OCI-LY1 (cell line): Measurements from ENCODE around the gene EFR3B.

Source experiments
- H2AFZ ChIP-seq: fragments of 200-600 bp; sonication (generic), shearing (Covaris generic); 2 replicates; pipeline ENCODE4 v1.6.0; 2014; ENCODE audit warnings: antibody characterized with exemption, mild to moderate bottlenecking, low read length
- H3F3A ChIP-seq: fragments of 200-600 bp; sonication (generic), shearing (Covaris generic); 2 replicates; pipeline ENCODE4 v1.6.0; 2014; ENCODE audit warnings: mild to moderate bottlenecking, antibody characterized with exemption, low read length, moderate library complexity; ENCODE audit not compliant: insufficient read depth
- H3K27ac ChIP-seq: fragments of 200-600 bp; sonication (generic); 2 replicates; pipeline ENCODE4 v1.5.1; 2014; ENCODE audit warnings: low read length, mixed run types, mild to moderate bottlenecking, low read depth; ENCODE audit not compliant: poor library complexity, severe bottlenecking
- H3K27me3 ChIP-seq: fragments of 200-600 bp; sonication (generic); 2 replicates; pipeline ENCODE4 v1.6.0; 2014; ENCODE audit warnings: antibody characterized with exemption, mild to moderate bottlenecking, low read length, moderate library complexity; ENCODE audit not compliant: insufficient read depth
- H3K36me3 ChIP-seq: fragments of 200-600 bp; sonication (generic); 2 replicates; pipeline ENCODE4 v1.6.1; 2014; ENCODE audit warnings: mild to moderate bottlenecking, antibody characterized with exemption, low read length, moderate library complexity, mixed read lengths; ENCODE audit not compliant: insufficient read depth
- H3K4me1 ChIP-seq: fragments of 200-600 bp; sonication (generic); 2 replicates; pipeline ENCODE4 v1.5.1; 2014; ENCODE audit warnings: mild to moderate bottlenecking, low read length, moderate library complexity; ENCODE audit not compliant: insufficient read depth, severe bottlenecking
- H3K4me2 ChIP-seq: fragments of 200-600 bp; sonication (generic), shearing (Covaris generic); 2 replicates; pipeline ENCODE4 v1.6.1; 2014; ENCODE audit warnings: low read length
- H3K4me3 ChIP-seq: fragments of 200-600 bp; sonication (generic); 2 replicates; pipeline ENCODE4 v1.5.1; 2014; ENCODE audit warnings: low read length, low read depth, mild to moderate bottlenecking, mixed read lengths; ENCODE audit not compliant: poor library complexity, severe bottlenecking
- H3K79me2 ChIP-seq: fragments of 200-600 bp; shearing (Covaris generic); 2 replicates; pipeline ENCODE4 v1.6.1; 2016; ENCODE audit warnings: mixed run types, low read length, mixed read lengths; ENCODE audit not compliant: insufficient read depth
- H3K9ac ChIP-seq: fragments of 200-600 bp; sonication (generic), shearing (Covaris generic); 2 replicates; pipeline ENCODE4 v1.6.1; 2014; ENCODE audit warnings: mild to moderate bottlenecking, low read length, mixed read lengths
- H3K9me2 ChIP-seq: fragments of 200-600 bp; sonication (generic), shearing (Covaris generic); 2 replicates; pipeline ENCODE4 v1.6.1; 2014; ENCODE audit warnings: low read depth, mild to moderate bottlenecking, low read length, mixed read lengths
- H3K9me3 ChIP-seq: fragments of 200-600 bp; shearing (Covaris generic); 2 replicates; pipeline ENCODE4 v1.6.1; 2014; ENCODE audit warnings: low read length, mixed read lengths
- H4K20me1 ChIP-seq: fragments of 200-600 bp; sonication (generic), shearing (Covaris generic); 2 replicates; pipeline ENCODE4 v1.6.0; 2016; ENCODE audit warnings: mild to moderate bottlenecking, low read length; ENCODE audit not compliant: insufficient read depth
- EZH2 ChIP-seq: fragments of 200-600 bp; sonication (generic), shearing (Covaris generic); IDR thresholded peaks from 2 replicates; pipeline ENCODE4 v1.8.0; 2017; ENCODE audit warnings: borderline replicate concordance, mixed run types, mild to moderate bottlenecking, antibody characterized with exemption, low read length, moderate library complexity, mixed read lengths
- TF ChIP-seq, protein P1 (sequence below): fragments of 200-600 bp; sonication (generic), shearing (Covaris generic); IDR thresholded peaks from 2 replicates; pipeline ENCODE4 v1.5.1; 2017; ENCODE audit warnings: mild to moderate bottlenecking, antibody characterized with exemption, low read length, moderate library complexity, mixed read lengths

Gene EFR3B

DNA sequence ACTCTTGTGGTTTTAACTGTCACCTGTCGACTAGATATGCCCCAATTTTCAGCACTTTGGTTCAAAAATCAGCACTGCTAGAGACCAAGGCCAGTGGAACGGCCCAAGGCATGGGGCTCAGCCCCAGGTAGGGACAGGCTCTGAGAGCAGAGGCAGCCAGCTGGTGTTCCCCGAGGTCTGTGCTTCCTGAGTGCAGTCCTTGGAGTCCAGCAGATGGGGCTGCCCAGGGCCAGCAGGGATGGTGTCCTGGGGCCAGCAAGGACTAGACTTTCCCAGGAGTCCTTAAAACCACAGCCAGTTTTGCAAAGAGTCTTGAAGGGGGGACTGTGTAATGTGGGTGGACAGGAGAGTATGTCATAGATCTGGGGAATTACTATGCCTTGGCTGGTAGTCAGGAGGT, 70.2 kb downstream of the EFR3B start:
- H3K27ac ChIP-seq, result no peak overlapping the region
- H3K79me2 ChIP-seq, result no peaks in the 10 kb centered on the region
- H3K9me3 ChIP-seq, result no peaks in the 10 kb centered on the region
- no peaks in the 10 kb centered on the region for H3F3A ChIP-seq
- no peaks in the 10 kb centered on the region for H4K20me1 ChIP-seq
- H3K36me3 ChIP-seq, result no peaks in the 10 kb centered on the region
- no peaks in the 10 kb centered on the region for H3K9me2 ChIP-seq
- H3K4me3 ChIP-seq, result no peak overlapping the region
- H2AFZ ChIP-seq, result no peak overlapping the region
- H3K4me1 ChIP-seq, result no peaks in the 10 kb centered on the region
- no peak overlapping the region for H3K4me2 ChIP-seq
- no peak overlapping the region for H3K9ac ChIP-seq
- peaks cover 7% of the 10 kb centered on the region; the same call in 1 of the 2 replicates for H3K27me3 ChIP-seq
- no peak for TF ChIP-seq EZH2
- TF ChIP-seq, protein P1, sequence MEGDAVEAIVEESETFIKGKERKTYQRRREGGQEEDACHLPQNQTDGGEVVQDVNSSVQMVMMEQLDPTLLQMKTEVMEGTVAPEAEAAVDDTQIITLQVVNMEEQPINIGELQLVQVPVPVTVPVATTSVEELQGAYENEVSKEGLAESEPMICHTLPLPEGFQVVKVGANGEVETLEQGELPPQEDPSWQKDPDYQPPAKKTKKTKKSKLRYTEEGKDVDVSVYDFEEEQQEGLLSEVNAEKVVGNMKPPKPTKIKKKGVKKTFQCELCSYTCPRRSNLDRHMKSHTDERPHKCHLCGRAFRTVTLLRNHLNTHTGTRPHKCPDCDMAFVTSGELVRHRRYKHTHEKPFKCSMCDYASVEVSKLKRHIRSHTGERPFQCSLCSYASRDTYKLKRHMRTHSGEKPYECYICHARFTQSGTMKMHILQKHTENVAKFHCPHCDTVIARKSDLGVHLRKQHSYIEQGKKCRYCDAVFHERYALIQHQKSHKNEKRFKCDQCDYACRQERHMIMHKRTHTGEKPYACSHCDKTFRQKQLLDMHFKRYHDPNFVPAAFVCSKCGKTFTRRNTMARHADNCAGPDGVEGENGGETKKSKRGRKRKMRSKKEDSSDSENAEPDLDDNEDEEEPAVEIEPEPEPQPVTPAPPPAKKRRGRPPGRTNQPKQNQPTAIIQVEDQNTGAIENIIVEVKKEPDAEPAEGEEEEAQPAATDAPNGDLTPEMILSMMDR, result no peak

DNA sequence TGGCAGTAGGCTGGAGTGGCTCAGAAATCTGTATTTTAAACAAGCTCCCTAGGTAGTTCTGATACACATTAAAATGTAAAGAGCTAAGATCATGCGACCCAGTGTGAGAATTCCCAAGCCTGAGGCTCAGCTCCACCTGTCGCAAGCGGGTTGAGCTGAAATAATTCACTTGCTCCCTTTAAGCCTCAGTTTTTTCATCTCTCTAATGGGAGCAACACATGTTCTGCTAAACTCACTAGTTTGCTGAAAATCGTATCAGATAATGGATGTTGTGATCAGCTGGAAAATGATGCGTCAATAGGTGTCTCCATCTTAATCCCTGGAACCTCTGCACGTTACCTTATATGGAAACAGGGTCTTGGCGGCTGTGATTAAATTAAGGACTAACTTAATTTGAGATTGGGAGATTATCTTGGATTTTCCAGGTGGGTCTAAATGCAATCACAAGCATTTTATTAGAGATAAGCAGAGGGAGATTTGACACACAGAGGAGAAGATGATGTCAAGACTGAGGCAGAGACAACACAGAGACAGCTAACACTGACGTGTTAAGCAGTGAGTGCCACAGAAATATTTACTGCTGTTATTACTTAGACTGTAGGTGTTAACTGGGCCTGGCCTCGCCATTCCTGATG, 73.5 kb downstream of the EFR3B start:
- Histone ChIP-seq H3K9me3 (no peaks in the 10 kb centered on the region), H3K4me3 (no peak overlapping the region), H3K9ac (no peak overlapping the region), H4K20me1 (no peaks in the 10 kb centered on the region), H3K79me2 (no peaks in the 10 kb centered on the region), H3K9me2 (no peaks in the 10 kb centered on the region), H3K4me2 (no peak overlapping the region), H3K27ac (no peak overlapping the region), H3K36me3 (no peaks in the 10 kb centered on the region), H3K27me3 (peaks cover 6% of the 10 kb centered on the region; the same call in 1 of the 2 replicates), H3F3A (no peaks in the 10 kb centered on the region), H2AFZ (no peak overlapping the region), H3K4me1 (no peaks in the 10 kb centered on the region)
- TF ChIP-seq, protein P1, result no peak
- no peak for TF ChIP-seq EZH2

DNA sequence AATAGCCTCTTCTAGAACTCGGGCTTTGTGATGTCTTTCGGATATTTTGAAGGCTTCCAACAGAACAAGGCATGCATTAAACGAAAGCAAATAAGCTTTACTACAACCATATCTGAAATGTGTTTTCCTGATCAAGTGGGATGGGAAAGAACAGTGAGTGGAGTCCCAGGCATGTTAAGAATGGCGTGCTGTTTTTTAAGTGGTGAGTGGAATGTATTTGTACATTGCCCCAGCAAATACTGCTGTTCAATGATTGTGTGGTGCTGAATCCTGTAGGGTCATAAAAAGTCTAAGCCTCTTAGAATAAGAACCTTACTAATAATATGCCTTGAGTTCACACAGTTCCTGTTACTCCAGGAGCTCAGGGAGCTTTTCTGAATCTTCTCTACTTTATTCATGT, 74.0 kb downstream of the EFR3B start:
- no peak overlapping the region for H2AFZ ChIP-seq
- no peaks in the 10 kb centered on the region for H4K20me1 ChIP-seq
- H3K79me2 ChIP-seq, result no peaks in the 10 kb centered on the region
- no peak for TF ChIP-seq EZH2
- TF ChIP-seq, protein P1, result no peak
- no peaks in the 10 kb centered on the region for H3K9me3 ChIP-seq
- H3K9me2 ChIP-seq, result no peaks in the 10 kb centered on the region
- H3K27ac ChIP-seq, result no peak overlapping the region
- H3F3A ChIP-seq, result no peaks in the 10 kb centered on the region
- H3K27me3 ChIP-seq, result peaks cover 6% of the 10 kb centered on the region; the same call in 1 of the 2 replicates
- H3K4me2 ChIP-seq, result no peak overlapping the region
- no peak overlapping the region for H3K9ac ChIP-seq
- H3K4me1 ChIP-seq, result no peaks in the 10 kb centered on the region
- H3K4me3 ChIP-seq, result no peak overlapping the region
- no peaks in the 10 kb centered on the region for H3K36me3 ChIP-seq
